Measurements from ENCODE around the gene EYS.

DNA sequence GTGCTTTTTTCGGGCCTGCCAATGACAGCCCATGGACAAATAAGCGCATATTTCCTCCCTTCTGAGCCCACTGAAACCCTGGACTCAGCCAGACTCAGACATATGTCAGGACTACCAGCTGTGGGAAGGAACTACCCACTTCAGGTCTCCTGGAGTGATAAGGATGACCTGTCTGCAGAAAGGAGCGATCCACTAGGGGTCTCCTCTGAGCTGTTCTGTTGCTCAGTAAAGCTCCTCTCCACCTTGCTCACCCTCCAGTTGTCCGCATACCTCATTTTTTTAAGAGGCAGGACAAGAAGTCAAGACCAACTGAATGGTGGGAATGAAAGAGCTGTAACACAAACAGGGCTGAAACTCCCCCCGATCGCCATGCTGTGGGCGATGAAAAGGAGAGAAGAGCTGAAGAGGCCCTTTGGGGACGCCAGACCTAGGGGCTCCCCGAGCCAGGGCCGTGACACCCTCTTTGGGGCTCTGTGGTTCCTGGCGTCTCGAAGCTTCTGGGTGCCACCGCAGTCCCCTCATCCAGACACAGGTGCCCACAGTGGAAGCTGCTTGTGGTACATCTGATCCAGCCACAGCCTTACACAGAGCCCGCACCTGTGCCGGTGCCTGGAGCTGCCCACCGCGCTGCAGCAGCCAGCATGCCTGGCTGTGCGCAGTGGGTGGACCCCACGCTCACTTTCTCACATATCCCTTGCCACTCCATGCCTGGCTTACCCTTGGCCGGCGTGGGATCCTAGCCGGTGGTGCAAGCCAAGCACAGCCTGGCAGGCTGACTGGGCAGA lies 68.8 kb downstream of the EYS start:
- TF ChIP-seq POLR2A (IDR thresholded peaks at IDR 0.05): no peak
- TF ChIP-seq, protein P1, sequence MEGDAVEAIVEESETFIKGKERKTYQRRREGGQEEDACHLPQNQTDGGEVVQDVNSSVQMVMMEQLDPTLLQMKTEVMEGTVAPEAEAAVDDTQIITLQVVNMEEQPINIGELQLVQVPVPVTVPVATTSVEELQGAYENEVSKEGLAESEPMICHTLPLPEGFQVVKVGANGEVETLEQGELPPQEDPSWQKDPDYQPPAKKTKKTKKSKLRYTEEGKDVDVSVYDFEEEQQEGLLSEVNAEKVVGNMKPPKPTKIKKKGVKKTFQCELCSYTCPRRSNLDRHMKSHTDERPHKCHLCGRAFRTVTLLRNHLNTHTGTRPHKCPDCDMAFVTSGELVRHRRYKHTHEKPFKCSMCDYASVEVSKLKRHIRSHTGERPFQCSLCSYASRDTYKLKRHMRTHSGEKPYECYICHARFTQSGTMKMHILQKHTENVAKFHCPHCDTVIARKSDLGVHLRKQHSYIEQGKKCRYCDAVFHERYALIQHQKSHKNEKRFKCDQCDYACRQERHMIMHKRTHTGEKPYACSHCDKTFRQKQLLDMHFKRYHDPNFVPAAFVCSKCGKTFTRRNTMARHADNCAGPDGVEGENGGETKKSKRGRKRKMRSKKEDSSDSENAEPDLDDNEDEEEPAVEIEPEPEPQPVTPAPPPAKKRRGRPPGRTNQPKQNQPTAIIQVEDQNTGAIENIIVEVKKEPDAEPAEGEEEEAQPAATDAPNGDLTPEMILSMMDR (IDR thresholded peaks at IDR 0.05): no peak
- no peak for TF ChIP-seq EP300 (IDR thresholded peaks at IDR 0.05)
- TF ChIP-seq POLR2AphosphoS5 (IDR thresholded peaks at IDR 0.05): no peak
